RWPE2 (cell line): ENCODE measurements around the gene NUP54.

Source experiments
- ATAC-seq: fragments of 200-7000 bp; cut with Tn5 transposase; 3 replicates; pipeline ENCODE4 v1.9.1; 2021; ENCODE audit warnings: low read depth
- DNase-seq: peaks from one replicate; pipeline ENCODE4 v3.0.0-alpha.2; 2020; ENCODE audit warnings: low spot score
- H3K27ac ChIP-seq: fragments of 450-650 bp; 2 replicates; pipeline ENCODE4 v1.5.1; 2017; ENCODE audit warnings: mild to moderate bottlenecking; ENCODE audit not compliant: poor library complexity, severe bottlenecking
- H3K27me3 ChIP-seq: fragments of 250-450 bp; sonication (Bioruptor Pico); 2 replicates; pipeline ENCODE4 v1.5.1; 2021; ENCODE audit warnings: mild to moderate bottlenecking, moderate library complexity; ENCODE audit not compliant: insufficient read depth, poor library complexity, severe bottlenecking
- H3K36me3 ChIP-seq: fragments of 250-450 bp; sonication (Bioruptor Pico); 2 replicates; pipeline ENCODE4 v1.5.1; 2020; ENCODE audit warnings: low read depth, mild to moderate bottlenecking, moderate library complexity
- H3K4me1 ChIP-seq: fragments of 250-450 bp; sonication (Bioruptor Pico); 2 replicates; pipeline ENCODE4 v1.5.1; 2021; ENCODE audit warnings: mild to moderate bottlenecking, moderate library complexity; ENCODE audit not compliant: insufficient read depth, poor library complexity, severe bottlenecking
- H3K4me3 ChIP-seq: fragments of 250-450 bp; sonication (Bioruptor Pico); 2 replicates; pipeline ENCODE4 v1.5.1; 2021; ENCODE audit warnings: mild to moderate bottlenecking, moderate library complexity; ENCODE audit not compliant: severe bottlenecking
- H3K9me3 ChIP-seq: fragments of 250-450 bp; sonication (Bioruptor Pico); 2 replicates; pipeline ENCODE4 v1.5.1; 2021; ENCODE audit warnings: mild to moderate bottlenecking, moderate library complexity; ENCODE audit not compliant: severe bottlenecking
- CTCF ChIP-seq: fragments of 450-650 bp; IDR thresholded peaks from one replicate; pipeline ENCODE4 v1.5.1; 2017; ENCODE audit warnings: mild to moderate bottlenecking, moderate library complexity; ENCODE audit not compliant: poor library complexity, severe bottlenecking

The NUP54 gene

GRCh38 chr4:76072760-76073159, 75.4 kb downstream of the NUP54 start:
- Histone ChIP-seq H3K36me3 (no peaks in the 10 kb centered on the region), H3K27ac (no peak overlapping the region), H3K4me1 (no peaks in the 10 kb centered on the region), H3K9me3 (no peaks in the 10 kb centered on the region), H3K4me3 (no peak overlapping the region), H3K27me3 (no peaks in the 10 kb centered on the region)
- DNase-seq (no peak), ATAC-seq (no peak)
- TF ChIP-seq CTCF = no peak

- Histone ChIP-seq H3K4me1 (no peaks in the 10 kb centered on the region), H3K9me3 (no peaks in the 10 kb centered on the region)
Measured at GRCh38 chr4:76067652-76068286, 80.4 kb downstream of the NUP54 start.

GRCh38 chr4:76066546-76066945, 81.7 kb downstream of the NUP54 start:
- DNase-seq = no peak
- Histone ChIP-seq H3K9me3 (no peaks in the 10 kb centered on the region), H3K27me3 (no peaks in the 10 kb centered on the region), H3K36me3 (no peaks in the 10 kb centered on the region), H3K27ac (no peak overlapping the region), H3K4me1 (no peaks in the 10 kb centered on the region), H3K4me3 (no peak overlapping the region)
- TF ChIP-seq CTCF = no peak
- ATAC-seq = no peak

More at GRCh38 chr4:76067652-76068286, 80.4 kb downstream of the NUP54 start:
- H3K36me3 ChIP-seq = no peaks in the 10 kb centered on the region
- H3K27ac ChIP-seq = no peak overlapping the region
- H3K27me3 ChIP-seq = no peaks in the 10 kb centered on the region
- no peak overlapping the region for H3K4me3 ChIP-seq
- TF ChIP-seq CTCF = peak; percentile 95
- DNase-seq (no peak), ATAC-seq (peak; percentile 88)
